Body of pancreas (tissue), 4 donors: ENCODE measurements around the gene BRF1.

Source experiments
- CTCF ChIP-seq, 7 experiments: fragments of 450-650 bp in 4 of 7; fragments of 200-600 bp in 3 of 7; sonication (generic) in 3 of 7; IDR thresholded peaks; one replicate each; pipeline ENCODE4 v1.5.1; 2016 to 2019; ENCODE audit warnings: antibody characterized with exemption in 7 of 7
- POLR2A ChIP-seq, 3 donors: fragments of 450-650 bp; IDR thresholded peaks; one replicate each; pipeline ENCODE4 v1.6.1; 2016; ENCODE audit warnings: antibody characterized with exemption in 3 of 3, mild to moderate bottlenecking in 2 of 3

GRCh38 chr14:105187935-105188524 lies 112.8 kb downstream of the BRF1 start:
- peak; percentile 18 to 67 (median 53) for TF ChIP-seq CTCF (IDR thresholded peaks at IDR 0.05)
- TF ChIP-seq POLR2A (IDR thresholded peaks at IDR 0.05): no peak
